Activated CD4-positive, alpha-beta T cell treated with anti-CD3 and anti-CD28 coated beads, Interleukin-2, Interleukin-4, amounts not matched to agents 100 ng/mL and 50 ng/mL, durations not matched to agents 16 hours and 8 hours (primary cell): ENCODE measurements around the gene SOX2.

Source experiments
- DNase-seq: peaks from one replicate; pipeline ENCODE4 v3.0.0-alpha.2; 2020; ENCODE audit warnings: low spot score

The SOX2 gene

DNA sequence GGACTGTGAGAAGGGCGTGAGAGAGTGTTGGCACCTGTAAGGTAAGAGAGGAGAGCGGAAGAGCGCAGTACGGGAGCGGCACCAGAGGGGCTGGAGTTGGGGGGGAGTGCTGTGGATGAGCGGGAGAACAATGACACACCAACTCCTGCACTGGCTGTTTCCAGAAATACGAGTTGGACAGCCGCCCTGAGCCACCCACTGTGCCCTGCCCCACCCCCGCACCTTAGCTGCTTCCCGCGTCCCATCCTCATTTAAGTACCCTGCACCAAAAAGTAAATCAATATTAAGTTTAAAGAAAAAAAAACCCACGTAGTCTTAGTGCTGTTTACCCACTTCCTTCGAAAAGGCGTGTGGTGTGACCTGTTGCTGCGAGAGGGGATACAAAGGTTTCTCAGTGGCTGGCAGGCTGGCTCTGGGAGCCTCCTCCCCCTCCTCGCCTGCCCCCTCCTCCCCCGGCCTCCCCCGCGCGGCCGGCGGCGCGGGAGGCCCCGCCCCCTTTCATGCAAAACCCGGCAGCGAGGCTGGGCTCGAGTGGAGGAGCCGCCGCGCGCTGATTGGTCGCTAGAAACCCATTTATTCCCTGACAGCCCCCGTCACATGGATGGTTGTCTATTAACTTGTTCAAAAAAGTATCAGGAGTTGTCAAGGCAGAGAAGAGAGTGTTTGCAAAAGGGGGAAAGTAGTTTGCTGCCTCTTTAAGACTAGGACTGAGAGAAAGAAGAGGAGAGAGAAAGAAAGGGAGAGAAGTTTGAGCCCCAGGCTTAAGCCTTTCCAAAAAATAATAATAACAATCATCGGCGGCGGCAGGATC, at the start of gene SOX2:
SOX2 (plus strand) TSS at position 601 of the 811 bp plus-strand sequence. CDS start 436 bp downstream, outside the sequence.
- peak; percentile 17 for DNase-seq

GRCh38 chr3:181683563-181683962, 28.2 kb upstream of the SOX2 start:
- DNase-seq: no peak

DNA sequence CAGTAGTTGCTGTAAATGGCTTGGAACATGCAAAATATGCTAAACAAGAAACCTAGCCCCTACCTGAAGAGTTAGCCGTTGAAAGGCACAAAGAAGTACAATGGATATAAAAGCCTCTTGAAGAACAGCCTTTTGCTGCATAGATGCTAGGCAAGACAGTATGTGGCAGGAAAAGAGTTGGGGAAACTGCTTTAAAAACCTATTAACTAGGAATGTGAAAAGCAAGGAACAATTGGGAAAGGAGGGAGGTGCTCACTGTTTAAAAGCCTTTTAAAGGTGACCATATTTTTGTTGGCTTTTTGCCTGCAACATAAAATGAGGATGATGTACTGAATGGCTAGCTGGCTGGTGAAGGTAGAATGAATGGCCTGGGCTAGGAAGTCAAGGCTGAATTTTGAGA, 24.5 kb upstream of the SOX2 start:
- no peak for DNase-seq

DNA sequence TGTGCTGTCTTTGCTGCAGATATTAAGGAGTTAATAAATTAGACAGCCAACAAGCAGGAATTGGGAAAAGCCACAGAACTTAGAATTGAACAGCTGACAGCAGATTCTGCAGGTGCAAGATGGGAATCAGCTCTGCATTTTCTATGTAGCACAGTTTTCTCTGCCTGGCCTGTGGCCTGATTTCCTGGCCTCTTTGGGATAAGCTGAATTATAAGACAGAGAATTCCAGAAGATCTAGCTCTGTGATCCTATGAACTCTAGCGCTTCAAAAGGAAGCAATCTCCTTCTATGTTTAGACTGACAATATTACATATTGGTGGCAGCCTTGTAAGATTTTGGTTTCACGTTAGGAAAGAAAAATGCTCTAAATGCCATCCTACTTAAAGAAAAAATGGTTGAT, 24.0 kb upstream of the SOX2 start:
- DNase-seq: no peak

GRCh38 chr3:181689546-181689945, 22.2 kb upstream of the SOX2 start:
- no peak for DNase-seq

- DNase-seq: no peak
Observed at GRCh38 chr3:181690769-181691168, 21.0 kb upstream of the SOX2 start.

GRCh38 chr3:181691901-181692300, 19.8 kb upstream of the SOX2 start:
- no peak for DNase-seq

- no peak for DNase-seq
Observed at GRCh38 chr3:181692311-181693145, 19.2 kb upstream of the SOX2 start.

GRCh38 chr3:181693280-181693679, 18.4 kb upstream of the SOX2 start:
- DNase-seq: no peak

DNA sequence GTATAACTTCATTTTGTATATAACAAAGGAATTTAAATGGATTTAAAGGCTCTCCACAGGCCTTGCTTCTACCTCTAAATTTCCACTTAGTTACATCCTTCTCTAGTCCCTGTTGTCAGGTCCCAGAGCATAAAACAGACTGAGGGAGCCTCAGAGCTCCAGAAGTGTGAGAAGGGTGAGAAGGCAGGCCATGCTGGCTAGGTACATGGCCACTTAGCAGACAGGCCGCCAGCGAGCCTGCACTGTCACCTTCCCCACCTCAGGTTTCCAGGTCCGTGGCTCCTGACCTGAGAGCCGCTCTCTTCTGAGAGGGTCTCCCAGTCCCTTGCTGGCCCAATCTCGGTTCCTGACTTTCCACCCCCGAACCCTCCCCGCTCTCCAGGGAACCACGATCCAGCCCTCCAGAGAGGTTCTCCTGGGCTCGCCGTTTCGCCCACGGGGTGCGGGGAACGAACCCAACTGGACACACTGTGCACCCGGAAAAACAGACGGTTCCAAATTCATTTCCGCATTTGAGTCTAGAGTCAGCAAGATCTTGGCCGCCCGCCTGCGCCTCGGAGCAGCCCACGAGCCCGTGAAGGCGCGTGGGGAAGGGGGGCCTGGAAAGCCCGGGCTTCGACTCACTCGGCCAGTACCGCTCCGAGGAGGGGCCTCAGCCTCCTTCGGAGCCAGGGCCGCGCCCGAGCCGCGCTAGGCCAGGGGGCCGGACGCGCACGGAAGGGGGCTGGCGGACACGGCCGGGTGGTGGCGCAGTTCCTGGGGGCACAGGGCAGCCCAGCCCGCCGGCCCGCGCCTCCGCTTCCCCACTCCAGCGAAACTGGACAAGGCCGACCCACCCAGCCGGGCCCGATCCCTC, 16.7 kb upstream of the SOX2 start:
- DNase-seq: no peak

DNA sequence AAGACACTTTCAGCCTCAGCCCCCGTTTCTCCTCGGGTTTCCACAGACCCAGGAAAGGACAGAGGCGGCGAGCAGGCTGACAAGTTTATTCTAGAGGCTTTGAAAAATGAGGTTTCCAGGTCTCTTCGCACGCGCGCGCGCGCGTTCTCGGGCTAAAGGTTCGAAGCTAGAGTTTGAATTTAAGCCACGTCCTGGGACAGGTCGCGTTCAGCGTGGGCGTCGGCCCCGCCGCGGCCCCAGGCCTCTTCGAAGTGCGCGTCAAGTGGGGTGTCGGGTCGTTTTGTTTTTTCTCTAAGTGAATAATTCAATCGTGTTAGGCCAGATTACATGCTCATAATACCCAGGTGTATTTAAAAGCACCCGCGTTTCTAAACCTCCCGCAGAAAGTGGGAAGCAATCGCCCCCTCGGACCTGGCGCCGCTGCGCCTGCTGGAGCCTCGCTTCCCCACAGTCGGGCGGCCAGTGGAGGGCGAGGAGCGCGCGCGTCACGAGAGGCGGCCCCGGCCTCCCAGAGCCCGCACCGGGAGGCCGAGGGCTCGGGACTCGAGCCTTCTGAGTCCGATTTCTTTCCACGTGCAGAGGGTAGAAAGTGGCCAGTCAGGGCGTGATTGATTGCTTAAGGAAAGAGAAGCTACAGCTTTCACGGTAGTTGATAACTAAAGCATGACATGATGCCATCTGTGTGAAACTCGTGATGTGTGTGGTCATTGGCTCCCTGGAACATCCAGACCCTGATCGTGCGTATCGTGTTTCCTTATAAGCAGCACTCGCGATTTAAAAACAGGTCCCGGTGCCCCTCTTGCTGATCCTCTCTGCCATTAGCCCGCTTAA, 15.8 kb upstream of the SOX2 start:
- DNase-seq: no peak

DNA sequence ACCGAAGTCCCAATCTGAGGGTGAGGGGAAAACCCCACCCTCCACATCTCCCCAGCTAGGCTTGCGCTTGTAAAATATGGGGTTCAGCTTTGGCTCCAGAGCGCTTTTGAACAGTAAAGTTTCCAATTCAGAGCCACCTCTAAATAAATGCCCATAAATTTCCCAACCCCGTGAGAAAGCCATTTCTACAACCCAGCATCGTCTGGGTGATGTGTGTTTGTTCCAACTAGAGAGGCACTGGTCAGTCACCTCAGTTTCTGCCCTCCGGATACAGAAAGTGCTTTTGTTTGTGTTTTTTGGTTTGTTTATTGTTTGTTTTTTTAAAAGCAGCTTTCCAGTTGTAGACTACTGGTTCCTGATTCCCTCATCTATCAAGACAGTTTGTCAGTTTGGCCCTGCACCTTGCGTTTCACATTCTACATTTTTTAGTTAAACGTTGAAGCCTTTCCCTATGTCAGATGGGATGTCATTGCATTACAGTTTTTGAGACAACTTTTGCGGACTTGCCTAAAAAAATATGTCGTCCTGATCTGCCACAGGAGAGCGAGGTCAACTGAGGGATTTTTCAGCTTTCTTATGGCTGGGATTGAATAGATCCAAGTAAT, 15.0 kb upstream of the SOX2 start:
- DNase-seq: no peak

DNA sequence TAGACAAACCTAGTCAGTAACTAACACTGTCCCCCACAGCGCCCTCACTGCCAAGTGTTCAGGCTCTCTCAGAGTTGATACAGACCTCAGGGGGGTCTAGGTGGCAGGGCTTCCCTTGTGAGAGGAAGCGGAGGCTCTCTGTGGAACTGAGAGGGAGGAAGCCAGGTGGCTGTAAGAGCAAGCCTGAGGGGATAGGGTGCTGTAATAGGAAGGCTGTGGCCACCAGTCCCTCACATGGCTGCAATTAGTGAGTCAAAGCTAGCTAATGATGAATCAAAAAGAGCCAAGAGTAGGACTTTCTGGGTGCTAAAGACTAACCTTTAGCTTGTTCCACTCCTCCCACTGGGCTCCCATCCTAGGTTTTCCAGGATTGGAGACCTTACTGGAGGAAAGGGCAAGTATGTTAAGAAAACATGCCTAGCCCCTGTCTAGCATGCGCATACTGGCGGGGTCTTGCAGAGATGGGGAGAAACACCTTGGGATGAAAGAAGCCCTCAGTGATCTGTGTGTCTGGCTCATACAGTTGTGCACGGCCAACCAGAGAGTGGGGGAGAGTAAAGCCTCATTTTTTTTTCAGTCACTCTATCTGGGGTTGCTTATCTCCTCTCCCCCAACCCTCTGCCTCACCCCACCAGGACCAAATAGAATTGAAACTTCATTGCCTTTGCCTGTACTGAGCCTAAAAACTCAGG, 13.3 kb upstream of the SOX2 start:
- no peak for DNase-seq

GRCh38 chr3:181699171-181699903, 12.4 kb upstream of the SOX2 start:
- DNase-seq: no peak

- DNase-seq: peak; percentile 61
Observed at GRCh38 chr3:181700168-181701087, 11.3 kb upstream of the SOX2 start.

DNA sequence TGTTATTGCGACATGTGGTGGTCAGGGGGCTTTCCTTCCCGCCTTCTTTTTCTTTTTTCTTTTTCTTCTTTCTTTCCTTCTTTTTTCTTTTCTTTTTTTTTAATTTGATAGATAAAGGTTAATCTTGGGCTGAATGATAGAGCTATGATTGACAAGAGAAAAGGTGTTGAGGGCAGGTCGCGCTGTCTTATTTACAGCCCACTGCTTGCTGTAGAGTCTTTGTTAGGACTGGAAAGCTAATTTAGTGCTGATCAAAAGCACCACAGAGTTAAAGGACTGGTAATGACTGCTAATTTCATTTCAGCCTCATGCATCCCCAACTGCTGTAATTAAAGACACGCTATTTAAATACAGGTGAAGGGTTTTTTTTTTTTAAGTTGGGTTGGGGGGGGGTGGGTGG, 10.6 kb upstream of the SOX2 start:
- DNase-seq: no peak

GRCh38 chr3:181703601-181704420, 7.9 kb upstream of the SOX2 start:
- no peak for DNase-seq
